Calu3 (cell line): Measurements from ENCODE around the gene KLHL10. TPM values are rescaled to one million over a fixed set of nuclear protein-coding genes. Genes with fewer than 3 reads are reported as not detected.

Source experiments
- BruUV-seq: library from RNA; stranded (reverse); fragments of 400-500 nt; replicated peaks from 2 replicates; lab custom pipeline; 2021; lab: Mats Ljungman, UMichigan
- CTCF ChIA-PET: fragments of 300-600 bp; sonication (Branson Sonifier 250); formaldehyde crosslinking; loops from one replicate; lab custom pipeline; 2022; ENCODE audit warnings: antibody characterized with exemption; lab: Charles Lee
- DNase-seq: peaks from one replicate; pipeline ENCODE4 v3.0.0; 2022
- H3K27ac Mint-ChIP-seq: one replicate; pipeline ENCODE4 v1.8.0; 2022; ENCODE audit warnings: mixed read lengths; ENCODE audit not compliant: unreplicated experiment
- H3K27me3 Mint-ChIP-seq: one replicate; pipeline ENCODE4 v1.8.0; 2022; ENCODE audit warnings: mixed read lengths; ENCODE audit not compliant: unreplicated experiment
- H3K36me3 Mint-ChIP-seq: one replicate; pipeline ENCODE4 v1.8.0; 2022; ENCODE audit warnings: mild to moderate bottlenecking, moderate library complexity, mixed read lengths; ENCODE audit not compliant: insufficient read depth, unreplicated experiment
- H3K4me1 Mint-ChIP-seq: one replicate; pipeline ENCODE4 v1.8.0; 2022; ENCODE audit warnings: mild to moderate bottlenecking, low read depth, mixed read lengths; ENCODE audit not compliant: unreplicated experiment
- H3K4me3 Mint-ChIP-seq: one replicate; pipeline ENCODE4 v1.8.0; 2022; ENCODE audit warnings: mild to moderate bottlenecking, low read depth, moderate library complexity, mixed read lengths; ENCODE audit not compliant: unreplicated experiment
- H3K9me3 Mint-ChIP-seq: one replicate; pipeline ENCODE4 v1.8.0; 2022; ENCODE audit warnings: low read depth, mixed read lengths; ENCODE audit not compliant: unreplicated experiment
- intact Hi-C: fragments of 100-400 bp; cut with micrococcal nuclease; formaldehyde crosslinking; loops from one replicate; pipeline ENCODE4 v1.10.0; 2022; ENCODE audit not compliant: unreplicated experiment
- total RNA-seq: library from RNA; stranded (reverse); gene quantifications from 2 replicates; pipeline ENCODE4 v1.2.3, GENCODE V29; 2022
- TF ChIP-seq, protein P1 (sequence below): fragments of 200-600 bp; IDR thresholded peaks from one replicate; pipeline ENCODE4 v1.8.0; 2022; ENCODE audit warnings: antibody characterized with exemption; ENCODE audit not compliant: unreplicated experiment

KLHL10 gene
- total RNA-seq, 1 experiment from 2014 or later, result not detected

DNA sequence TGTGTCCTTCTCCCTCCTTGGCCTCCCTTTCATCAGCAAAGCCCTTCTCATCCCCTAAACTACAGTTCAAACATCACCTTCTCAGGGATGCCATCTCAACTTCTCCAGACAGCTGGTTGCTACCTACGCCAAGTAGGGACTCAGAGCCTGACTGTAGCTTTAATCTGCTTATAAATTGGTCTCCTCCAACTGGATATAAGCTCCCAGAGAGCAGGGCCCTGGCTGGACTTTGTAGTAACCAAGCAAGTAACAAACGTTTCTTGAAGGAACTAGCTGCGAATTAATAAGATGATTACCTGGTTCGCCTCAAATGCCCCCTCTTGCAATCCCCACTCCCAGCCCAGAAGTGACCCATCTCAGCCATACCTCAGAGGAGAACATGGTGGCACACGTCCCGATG, 45.1 kb downstream of the KLHL10 start:
- no peak overlapping the region for H3K27ac Mint-ChIP-seq
- no peak overlapping the region for H3K4me3 Mint-ChIP-seq
- no peaks in the 10 kb centered on the region for H3K4me1 Mint-ChIP-seq
- CTCF ChIA-PET, result no interaction called here
- no TSS peak for BruUV-seq
- DNase-seq, result no peak
- no peaks in the 10 kb centered on the region for H3K27me3 Mint-ChIP-seq
- TF ChIP-seq, protein P1, sequence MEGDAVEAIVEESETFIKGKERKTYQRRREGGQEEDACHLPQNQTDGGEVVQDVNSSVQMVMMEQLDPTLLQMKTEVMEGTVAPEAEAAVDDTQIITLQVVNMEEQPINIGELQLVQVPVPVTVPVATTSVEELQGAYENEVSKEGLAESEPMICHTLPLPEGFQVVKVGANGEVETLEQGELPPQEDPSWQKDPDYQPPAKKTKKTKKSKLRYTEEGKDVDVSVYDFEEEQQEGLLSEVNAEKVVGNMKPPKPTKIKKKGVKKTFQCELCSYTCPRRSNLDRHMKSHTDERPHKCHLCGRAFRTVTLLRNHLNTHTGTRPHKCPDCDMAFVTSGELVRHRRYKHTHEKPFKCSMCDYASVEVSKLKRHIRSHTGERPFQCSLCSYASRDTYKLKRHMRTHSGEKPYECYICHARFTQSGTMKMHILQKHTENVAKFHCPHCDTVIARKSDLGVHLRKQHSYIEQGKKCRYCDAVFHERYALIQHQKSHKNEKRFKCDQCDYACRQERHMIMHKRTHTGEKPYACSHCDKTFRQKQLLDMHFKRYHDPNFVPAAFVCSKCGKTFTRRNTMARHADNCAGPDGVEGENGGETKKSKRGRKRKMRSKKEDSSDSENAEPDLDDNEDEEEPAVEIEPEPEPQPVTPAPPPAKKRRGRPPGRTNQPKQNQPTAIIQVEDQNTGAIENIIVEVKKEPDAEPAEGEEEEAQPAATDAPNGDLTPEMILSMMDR, result no peak
- intact Hi-C loops, result no loop called here
- H3K36me3 Mint-ChIP-seq, result peaks cover 89% of the 10 kb centered on the region
- H3K9me3 Mint-ChIP-seq, result no peaks in the 10 kb centered on the region

DNA sequence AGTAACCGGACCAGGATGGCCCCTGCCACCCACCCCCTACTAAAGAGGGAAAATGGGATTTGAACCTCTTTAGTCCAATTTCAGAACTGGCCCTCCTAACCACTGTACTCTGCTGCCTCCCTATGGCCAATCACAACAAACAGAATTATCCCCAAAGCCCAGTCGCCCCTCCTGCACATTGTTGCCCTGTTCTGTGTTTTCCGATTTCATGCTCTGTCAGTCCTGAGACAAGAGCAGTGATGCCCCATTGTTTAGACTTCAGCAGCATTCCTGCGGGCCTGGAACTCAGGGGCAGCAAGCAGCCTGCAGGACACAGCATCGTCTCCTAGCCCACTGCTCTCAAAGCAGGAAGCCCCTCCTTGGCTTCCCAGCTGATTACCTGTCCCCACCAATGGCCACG, 48.1 kb downstream of the KLHL10 start:
- Mint-ChIP-seq H3K4me1 (no peaks in the 10 kb centered on the region), H3K4me3 (no peak overlapping the region), H3K27ac (no peak overlapping the region), H3K9me3 (no peaks in the 10 kb centered on the region), H3K27me3 (no peaks in the 10 kb centered on the region), H3K36me3 (peaks cover 88% of the 10 kb centered on the region)
- TF ChIP-seq, protein P1, result no peak
- CTCF ChIA-PET, result no interaction called here
- BruUV-seq, result no TSS peak
- intact Hi-C loops, result no loop called here
- no peak for DNase-seq

DNA sequence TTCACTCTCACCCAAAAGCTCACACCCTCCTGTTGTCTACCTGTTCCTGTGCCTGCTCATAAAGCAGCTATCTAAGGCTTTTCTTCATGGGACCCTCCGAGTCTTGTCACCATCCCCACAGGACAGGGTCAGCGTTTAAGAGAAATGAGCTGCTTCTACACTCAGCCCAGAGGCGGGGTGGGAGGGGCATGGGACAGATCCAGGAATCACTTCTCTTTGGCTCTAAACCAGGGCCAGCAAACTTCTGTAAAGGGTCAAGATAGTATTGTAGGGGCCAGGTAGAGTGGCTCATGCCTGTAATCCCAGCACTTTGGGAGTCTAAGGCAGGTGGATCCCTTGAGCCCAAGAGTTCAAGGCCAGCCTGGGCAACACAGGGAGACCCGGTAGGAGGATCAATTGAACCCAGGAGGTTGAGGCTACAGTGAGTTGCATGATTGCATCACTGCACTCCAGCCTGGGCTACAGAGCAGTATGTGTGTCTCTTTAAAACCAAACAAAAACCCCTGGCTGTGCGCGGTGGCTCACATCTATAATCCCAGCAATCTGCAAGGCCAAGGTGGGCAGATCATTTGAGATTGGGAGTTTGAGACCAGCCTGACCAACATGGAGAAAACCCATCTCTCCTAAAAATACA, 50.8 kb downstream of the KLHL10 start:
- Mint-ChIP-seq H3K27me3 (no peaks in the 10 kb centered on the region), H3K4me3 (no peak overlapping the region), H3K36me3 (peaks cover 84% of the 10 kb centered on the region), H3K4me1 (peaks cover 8% of the 10 kb centered on the region), H3K9me3 (no peaks in the 10 kb centered on the region), H3K27ac (no peak overlapping the region)
- CTCF ChIA-PET, result no interaction called here
- DNase-seq, result no peak
- no TSS peak for BruUV-seq
- intact Hi-C loops, result no loop called here
- TF ChIP-seq, protein P1, result no peak

DNA sequence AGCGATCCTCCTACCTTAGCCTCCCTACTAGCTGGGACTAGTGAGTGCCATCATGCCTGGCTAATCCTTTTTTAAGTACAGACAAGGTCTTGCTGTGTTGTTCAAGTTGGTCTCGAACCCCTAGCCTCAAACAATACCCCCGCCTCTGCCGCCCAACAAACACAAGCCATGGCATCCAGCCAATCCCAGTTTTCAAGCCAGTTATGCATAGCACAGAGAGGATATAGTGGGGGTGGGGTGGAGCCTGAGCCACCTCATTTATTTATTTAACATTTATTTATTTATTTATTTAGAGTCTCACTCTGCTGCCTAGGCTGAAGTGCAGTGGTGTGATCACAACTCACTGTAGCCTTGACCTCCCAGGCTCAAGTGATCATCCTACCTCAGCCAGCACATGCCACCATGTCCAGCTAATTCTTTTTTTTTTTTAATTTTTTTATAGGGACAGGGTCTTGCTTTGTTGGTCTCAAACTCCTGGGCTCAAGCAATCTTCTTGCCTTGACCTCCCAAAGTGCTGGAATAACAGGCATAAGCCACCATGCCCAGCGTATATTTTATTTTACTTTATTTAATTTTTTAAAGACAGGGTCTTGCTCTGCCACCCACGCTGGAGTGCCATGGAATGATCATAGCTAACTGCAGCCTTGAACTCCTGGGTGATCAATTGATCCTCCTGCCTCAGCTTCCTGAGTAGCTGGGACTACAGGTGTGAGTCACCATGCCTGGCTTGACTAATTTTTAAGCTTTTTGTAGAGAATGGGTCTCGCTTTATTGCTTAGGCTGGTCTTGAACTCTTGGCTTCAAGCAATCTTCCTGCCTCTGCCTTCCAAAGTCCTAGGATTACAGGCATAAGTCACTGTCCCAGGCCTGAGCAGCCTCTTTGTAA, 53.8 kb downstream of the KLHL10 start:
- Mint-ChIP-seq H3K9me3 (no peaks in the 10 kb centered on the region), H3K36me3 (peaks cover 92% of the 10 kb centered on the region), H3K4me3 (no peak overlapping the region), H3K27ac (peak overlapping the region; percentile 54), H3K4me1 (peaks cover 19% of the 10 kb centered on the region), H3K27me3 (no peaks in the 10 kb centered on the region)
- TF ChIP-seq, protein P1, result no peak
- DNase-seq, result no peak
- CTCF ChIA-PET, result interaction anchor here (0.6 kb wide), 1 partner anchor 1718 kb away, joined by 8 read pairs; no protein-coding TSS in a partner anchor
- intact Hi-C loops, result no loop called here
- no TSS peak for BruUV-seq
